Measurements from ENCODE around the gene PDZRN4.

Gene PDZRN4

DNA sequence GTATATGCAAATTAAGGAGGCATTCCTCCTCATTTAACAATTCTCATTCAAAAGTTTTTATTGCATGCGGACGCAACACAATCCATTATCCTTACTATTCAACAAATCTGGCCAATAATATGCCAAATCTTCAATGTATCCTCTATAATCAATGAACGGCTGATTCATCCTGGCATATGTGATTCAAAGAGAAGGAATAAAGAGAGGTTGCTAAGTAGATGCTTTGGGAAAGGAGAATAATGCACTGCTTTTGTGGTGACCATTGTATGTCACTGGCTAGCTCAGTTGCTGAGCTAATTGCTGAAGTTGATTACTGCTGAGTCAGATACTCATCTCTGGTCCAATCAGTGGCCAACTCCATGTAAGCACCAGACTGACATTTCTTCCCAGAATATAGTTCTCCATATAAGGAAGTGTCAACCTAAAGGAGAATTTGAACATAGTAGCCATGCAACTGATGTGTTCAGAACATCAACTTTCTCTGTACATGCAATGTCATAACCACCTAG, 148.0 kb downstream of the PDZRN4 start:
- DNase-seq (ENCODE audit: low read depth) = no peak
- H3K4me3 ChIP-seq (ENCODE audit: low read depth, low read length) = no peak overlapping the region
- in situ Hi-C loops (cut with HindIII; ENCODE audit: low sequenced_read_pairs) = no loop called here
- TF ChIP-seq, protein P1, sequence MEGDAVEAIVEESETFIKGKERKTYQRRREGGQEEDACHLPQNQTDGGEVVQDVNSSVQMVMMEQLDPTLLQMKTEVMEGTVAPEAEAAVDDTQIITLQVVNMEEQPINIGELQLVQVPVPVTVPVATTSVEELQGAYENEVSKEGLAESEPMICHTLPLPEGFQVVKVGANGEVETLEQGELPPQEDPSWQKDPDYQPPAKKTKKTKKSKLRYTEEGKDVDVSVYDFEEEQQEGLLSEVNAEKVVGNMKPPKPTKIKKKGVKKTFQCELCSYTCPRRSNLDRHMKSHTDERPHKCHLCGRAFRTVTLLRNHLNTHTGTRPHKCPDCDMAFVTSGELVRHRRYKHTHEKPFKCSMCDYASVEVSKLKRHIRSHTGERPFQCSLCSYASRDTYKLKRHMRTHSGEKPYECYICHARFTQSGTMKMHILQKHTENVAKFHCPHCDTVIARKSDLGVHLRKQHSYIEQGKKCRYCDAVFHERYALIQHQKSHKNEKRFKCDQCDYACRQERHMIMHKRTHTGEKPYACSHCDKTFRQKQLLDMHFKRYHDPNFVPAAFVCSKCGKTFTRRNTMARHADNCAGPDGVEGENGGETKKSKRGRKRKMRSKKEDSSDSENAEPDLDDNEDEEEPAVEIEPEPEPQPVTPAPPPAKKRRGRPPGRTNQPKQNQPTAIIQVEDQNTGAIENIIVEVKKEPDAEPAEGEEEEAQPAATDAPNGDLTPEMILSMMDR (IDR thresholded peaks at IDR 0.05; ENCODE audit: low read depth, low read length, missing control alignments) = no peak

DNA sequence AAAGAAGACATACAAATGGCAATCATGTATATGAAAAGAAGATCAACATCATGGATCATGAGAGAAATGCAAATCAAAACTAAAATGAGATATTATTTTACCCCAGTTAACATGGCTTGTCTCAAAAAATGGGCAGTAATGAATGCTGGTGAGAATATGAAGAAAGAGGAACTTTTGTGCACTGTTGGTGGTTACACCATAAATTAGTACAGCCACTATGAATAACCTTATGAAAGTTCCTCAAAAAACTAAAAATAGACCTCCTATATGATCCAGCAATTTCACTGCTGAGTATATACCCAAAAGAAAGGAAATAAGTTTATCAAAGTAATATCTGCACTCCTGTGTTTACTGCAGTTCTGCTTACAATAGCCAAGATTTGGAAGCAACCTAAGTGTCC, 151.7 kb downstream of the PDZRN4 start:
- no peak for DNase-seq (ENCODE audit: low read depth)
- in situ Hi-C loops (cut with HindIII; ENCODE audit: low sequenced_read_pairs) = no loop called here
- no peak overlapping the region for H3K4me3 ChIP-seq (ENCODE audit: low read depth, low read length)
- TF ChIP-seq, protein P1 (IDR thresholded peaks at IDR 0.05; ENCODE audit: low read depth, low read length, missing control alignments) = no peak

DNA sequence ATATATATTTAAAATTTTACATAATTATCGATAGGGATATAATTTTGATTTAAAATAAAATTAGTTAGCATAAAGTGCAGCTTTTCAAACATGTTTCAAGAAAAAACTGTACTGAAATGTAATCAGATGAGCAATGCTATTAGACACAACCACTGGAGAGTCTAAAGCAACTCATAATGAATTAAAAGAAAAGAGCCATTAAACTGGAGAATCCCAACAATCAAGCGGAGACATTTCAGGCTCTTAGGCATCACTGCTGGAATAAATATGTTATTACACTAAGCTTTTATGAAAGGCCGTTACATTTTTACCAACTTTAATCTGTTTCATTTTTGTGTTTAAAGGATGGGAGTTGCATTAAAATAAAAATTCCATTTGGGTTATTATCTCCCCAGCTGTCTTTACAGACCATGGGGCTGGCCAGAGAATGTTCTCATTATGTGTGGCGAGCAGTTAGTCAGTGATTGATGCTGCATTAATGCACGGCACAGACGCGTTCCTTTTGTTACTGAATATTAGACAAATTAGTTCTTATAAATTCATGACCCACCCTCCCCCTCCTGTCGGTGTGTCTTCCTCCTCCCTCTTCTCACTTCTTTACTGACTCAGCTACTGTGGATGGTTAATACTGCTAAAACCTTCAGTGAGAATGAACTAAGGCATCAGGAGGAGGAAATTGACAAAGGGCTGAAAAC, 156.8 kb downstream of the PDZRN4 start:
- TF ChIP-seq, protein P1 (IDR thresholded peaks at IDR 0.05; ENCODE audit: low read depth, low read length, missing control alignments) = no peak
- H3K4me3 ChIP-seq (ENCODE audit: low read depth, low read length) = no peak overlapping the region
- in situ Hi-C loops (cut with HindIII; ENCODE audit: low sequenced_read_pairs) = no loop called here

DNA sequence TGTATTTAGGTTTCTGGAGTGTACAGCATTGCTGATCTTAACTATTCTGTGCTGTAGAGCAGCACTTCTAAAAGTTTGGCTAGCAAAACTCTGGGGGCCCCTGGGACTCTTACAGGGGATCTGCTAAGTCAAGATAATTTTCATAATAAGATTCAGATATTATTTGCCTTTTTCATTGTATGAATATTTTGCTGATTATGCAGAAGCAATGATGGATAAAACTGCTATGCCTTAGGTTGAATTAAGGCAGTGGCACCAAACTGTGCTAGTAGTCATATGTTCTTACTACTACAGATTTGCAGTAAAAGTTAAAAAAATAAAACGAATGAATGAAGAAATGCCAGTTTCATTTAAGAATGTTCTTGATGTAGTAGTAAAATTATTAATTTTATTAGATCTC, 160.1 kb downstream of the PDZRN4 start:
- no peak overlapping the region for H3K4me3 ChIP-seq (ENCODE audit: low read depth, low read length)
- in situ Hi-C loops (cut with HindIII; ENCODE audit: low sequenced_read_pairs) = no loop called here
- DNase-seq (ENCODE audit: low read depth) = no peak
- TF ChIP-seq, protein P1 (IDR thresholded peaks at IDR 0.05; ENCODE audit: low read depth, low read length, missing control alignments) = no peak

More for the DNA sequence above, 156.8 kb downstream of the PDZRN4 start:
- DNase-seq (ENCODE audit: low read depth) = no peak

DNA sequence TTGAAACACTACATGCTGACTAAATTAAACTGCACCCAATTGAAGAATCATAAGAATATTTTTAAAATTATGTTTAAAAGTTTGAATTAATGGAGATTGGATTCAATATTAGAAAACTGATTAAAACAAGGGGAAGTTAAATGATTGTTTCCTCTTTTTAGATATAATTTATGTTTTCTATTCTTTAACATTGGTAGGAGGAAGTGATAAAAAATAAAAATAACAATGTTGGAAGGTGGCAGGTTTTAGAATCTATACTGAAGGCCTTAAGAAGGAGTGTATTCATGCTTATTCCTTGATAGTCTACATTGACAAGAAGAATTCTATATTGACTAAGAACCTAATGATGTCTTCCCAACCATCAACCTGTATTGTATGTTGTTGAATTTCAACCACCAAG, 168.1 kb downstream of the PDZRN4 start:
- TF ChIP-seq, protein P1 (IDR thresholded peaks at IDR 0.05; ENCODE audit: low read depth, low read length, missing control alignments) = no peak
- DNase-seq (ENCODE audit: low read depth) = no peak
- in situ Hi-C loops (cut with HindIII; ENCODE audit: low sequenced_read_pairs) = no loop called here
- no peak overlapping the region for H3K4me3 ChIP-seq (ENCODE audit: low read depth, low read length)

DNA sequence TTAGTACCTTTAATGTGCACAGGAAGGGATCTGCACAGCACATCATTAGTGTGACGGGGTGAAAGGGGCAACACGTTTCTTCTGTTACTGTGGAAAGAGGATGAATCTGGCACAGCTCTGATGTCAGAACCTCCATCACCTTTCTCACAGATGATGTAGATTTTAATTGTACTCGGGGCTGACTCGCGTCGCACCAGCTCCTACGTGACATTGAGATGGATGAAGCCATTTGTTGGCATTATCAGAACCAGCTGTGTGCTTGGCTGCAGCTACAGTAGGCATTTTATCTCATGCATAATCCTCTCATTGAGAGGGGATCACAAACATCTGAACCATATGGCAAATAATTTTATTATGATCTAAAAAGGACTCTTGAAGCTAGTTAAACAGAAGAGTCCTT, 173.6 kb downstream of the PDZRN4 start:
- no peak overlapping the region for H3K4me3 ChIP-seq (ENCODE audit: low read depth, low read length)
- no peak for DNase-seq (ENCODE audit: low read depth)
- in situ Hi-C loops (cut with HindIII; ENCODE audit: low sequenced_read_pairs) = no loop called here
- TF ChIP-seq, protein P1 (IDR thresholded peaks at IDR 0.05; ENCODE audit: low read depth, low read length, missing control alignments) = no peak

Measured in astrocyte of the cerebellum (primary cell).